Epithelial cell of alveolus of lung (primary cell): ENCODE measurements around the gene OR7A5. TPM values are rescaled to one million over a fixed set of nuclear protein-coding genes. Genes with fewer than 3 reads are reported as not detected.

ENCODE experiments used
- total RNA-seq: library from RNA; depleted of rRNA; stranded (reverse); fragments of >200 nt; gene quantifications from 2 replicates; pipeline ENCODE4 v1.2.1, GENCODE V29; 2015

OR7A5 gene
- 0.16 TPM in 1 of 2 replicates, not detected in the other for total RNA-seq

GRCh38 chr19:14835011-14835410 is at the start of gene OR7A5, which contains the start of gene OR7C1:
TSS of gene OR7A5 (minus strand) at chr19:14835185. CDS start at chr19:14828241, 6,944 bp downstream.
TSS of gene OR7C1 (minus strand) at chr19:14835185. CDS start at chr19:14800136, 35,049 bp downstream.

GRCh38 chr19:14848822-14849221 is 13.8 kb upstream of the OR7A5 start, which contains the start of gene OR7A10:
TSS of gene OR7A10 (minus strand) at chr19:14848922. CDS start at chr19:14841877, 7,045 bp downstream.

GRCh38 chr19:14778110-14778845 is 56.7 kb downstream of the OR7A5 start, which contains the start of gene ADGRE2:
TSS of gene ADGRE2 (minus strand) at chr19:14778560. CDS start at chr19:14776756, 1,804 bp downstream.

Other genes with a start within 250 kb of the OR7A5 start
- gene ADGRE3, start 160.3 kb downstream of the OR7A5 start, total RNA-seq: not detected in 2 replicates
- 10.1 and 23.4 TPM in 2 replicates for gene ZNF333, start 145.1 kb downstream of the OR7A5 start, total RNA-seq
- gene ADGRE2, start 56.6 kb downstream of the OR7A5 start, total RNA-seq: 5.2 and 6.1 TPM in 2 replicates
- gene OR7C1, start within 50 bp of the OR7A5 start, total RNA-seq: not detected in 2 replicates
- gene OR7A10, start 13.7 kb upstream of the OR7A5 start, total RNA-seq: not detected in 2 replicates
- not detected in 2 replicates for gene OR7A17, start 50.9 kb upstream of the OR7A5 start, total RNA-seq
- gene OR7C2, start 106.3 kb upstream of the OR7A5 start, total RNA-seq: not detected in 2 replicates
- gene SLC1A6, start 144.7 kb upstream of the OR7A5 start, total RNA-seq: not detected in 2 replicates
- gene CASP14, start 214.3 kb upstream of the OR7A5 start, total RNA-seq: not detected in 2 replicates
- gene OR1I1, start 247.0 kb upstream of the OR7A5 start, total RNA-seq: not detected in 2 replicates